K562 (cell line): ENCODE data around the gene SKIC2. TPM values are rescaled to one million over a fixed set of nuclear protein-coding genes. Genes with fewer than 3 reads are reported as not detected.

ENCODE experiments used
- ARID1B ChIP-seq: fragments of 450-650 bp; IDR thresholded peaks from 2 replicates; pipeline ENCODE4 v1.6.1; 2016; ENCODE audit warnings: antibody characterized with exemption, mild to moderate bottlenecking, inconsistent platforms
- ATF7 ChIP-seq: fragments of 450-650 bp; IDR thresholded peaks from 2 replicates; pipeline ENCODE4 v1.7.1; 2014; ENCODE audit warnings: mild to moderate bottlenecking, moderate library complexity
- BCL6 ChIP-seq: fragments of 250-450 bp; sonication (Bioruptor Pico); IDR thresholded peaks from 2 replicates; pipeline ENCODE4 v1.4.0; 2020
- CBX1 ChIP-seq: sonication (generic); IDR thresholded peaks from 2 replicates; pipeline ENCODE4 v1.6.1; 2016; ENCODE audit warnings: antibody characterized with exemption, low read depth, mild to moderate bottlenecking
- CBX2 ChIP-seq: fragments of 200-600 bp; sonication (generic); IDR thresholded peaks from one replicate; pipeline ENCODE4 v1.6.1; 2012; ENCODE audit warnings: mild to moderate bottlenecking, low read length, inconsistent platforms; ENCODE audit not compliant: insufficient read depth, poor library complexity, severe bottlenecking
- DNMT1 ChIP-seq: fragments of 450-650 bp; IDR thresholded peaks from 2 replicates; pipeline ENCODE4 v1.6.1; 2016; ENCODE audit warnings: antibody characterized with exemption, mild to moderate bottlenecking
- ETS2 ChIP-seq: IDR thresholded peaks from 2 replicates; pipeline ENCODE4 v1.6.1; 2016; ENCODE audit warnings: borderline replicate concordance, missing genetic modification characterization, mild to moderate bottlenecking, moderate library complexity, missing compliant biosample characterization; ENCODE audit not compliant: poor library complexity, severe bottlenecking
- KLF6 ChIP-seq: fragments of 250-450 bp; sonication (Bioruptor Pico); IDR thresholded peaks from 2 replicates; pipeline ENCODE4 v1.4.0; 2020; ENCODE audit warnings: mild to moderate bottlenecking, moderate library complexity, borderline replicate concordance
- MBD2 ChIP-seq: sonication (generic); IDR thresholded peaks from 2 replicates; pipeline ENCODE4 v1.6.1; 2016; ENCODE audit warnings: low read depth, borderline replicate concordance
- MECOM ChIP-seq: fragments of 250-450 bp; sonication (Bioruptor Pico); IDR thresholded peaks from 2 replicates; pipeline ENCODE4 v1.8.0; 2022; ENCODE audit warnings: inconsistent platforms
- MXI1 ChIP-seq: IDR thresholded peaks from 2 replicates; pipeline ENCODE4 v1.6.1; 2011; ENCODE audit warnings: low read depth, mild to moderate bottlenecking, improper control_type of control experiment, low read length
- NR2C2 ChIP-seq, 2 experiments: fragments of 200-800 bp in 1 of 2; sonication (Bioruptor generic) in 1 of 2; sonication (generic) in 1 of 2; formaldehyde crosslinking in 1 of 2; IDR thresholded peaks; 2 replicates each; pipeline versions ENCODE4 v1.6.1 to v1.8.0; 2016 to 2022; ENCODE audit warnings: mild to moderate bottlenecking in 1 of 2, missing compliant biosample characterization in 1 of 2, missing genetic modification characterization in 1 of 2, missing genetic modification reagents in 1 of 2
- SIRT6 ChIP-seq: IDR thresholded peaks from one replicate; pipeline ENCODE4 v1.6.1; 2012; ENCODE audit warnings: low read depth, mild to moderate bottlenecking, control low read depth, inconsistent platforms, low read length, moderate library complexity
- SP1 ChIP-seq: sonication (generic); formaldehyde crosslinking; IDR thresholded peaks from 2 replicates; pipeline ENCODE4 v1.8.1; 2022; ENCODE audit warnings: mild to moderate bottlenecking, missing genetic modification reagents
- SP2 ChIP-seq: IDR thresholded peaks from 2 replicates; pipeline ENCODE4 v1.6.1; 2011; ENCODE audit warnings: mild to moderate bottlenecking, low read depth, low read length, moderate library complexity; ENCODE audit not compliant: poor library complexity, severe bottlenecking; ENCODE audit errors: extremely low read depth
- SUPT5H ChIP-seq: fragments of 450-650 bp; IDR thresholded peaks from 2 replicates; pipeline ENCODE4 v1.6.1; 2016
- U2AF1 ChIP-seq: fragments of 200-400 bp; formaldehyde crosslinking; optimal IDR thresholded peaks from 2 replicates; pipeline ENCODE3; 2017; ENCODE audit warnings: mild to moderate bottlenecking, low read depth, low read length, moderate library complexity
- ZC3H11A ChIP-seq: IDR thresholded peaks from 2 replicates; pipeline ENCODE4 v1.6.1; 2012; ENCODE audit warnings: low read depth, low read length, improper control_type of control experiment
- ZFP36 ChIP-seq: fragments of 150-350 bp; IDR thresholded peaks from 2 replicates; pipeline ENCODE4 v1.6.1; 2018; ENCODE audit warnings: low read length, low read depth; ENCODE audit not compliant: partially characterized antibody
- ZNF217 ChIP-seq: sonication (generic); formaldehyde crosslinking; IDR thresholded peaks from 2 replicates; pipeline ENCODE4 v1.8.0; 2022; ENCODE audit warnings: mild to moderate bottlenecking, missing genetic modification reagents
- polyA plus RNA-seq, 8 experiments: library from polyadenylated mRNA; depleted of rRNA in 4 of 8; stranded (reverse) in 5 of 8; unstranded in 3 of 8; fragments of >200 nt; fragmentation: Nextera tagmentation in 2 of 8; fragmentation: Illumina TruSeq in 1 of 8; extraction: Ambion mirVana in 2 of 8; extraction: Trizol in 1 of 8; gene quantifications; 2 replicates each; pipeline versions ENCODE4 v1.2.1 to v1.2.3, GENCODE V29; 2011 to 2014; ENCODE audit warnings: inconsistent platforms in 1 of 8, missing spikeins in 1 of 8
- total RNA-seq, 7 experiments: library from RNA; depleted of rRNA in 6 of 7; stranded (reverse); fragments of >200 nt in 6 of 7; fragmentation: Illumina TruSeq in 2 of 7; extraction: Trizol in 2 of 7; gene quantifications; 2 replicates each; pipeline versions ENCODE4 v1.2.1 to v1.2.3, GENCODE V29; 2011 to 2021; ENCODE audit warnings: low replicate concordance in 1 of 7
- TF ChIP-seq, protein P1 (sequence below): conservative IDR thresholded peaks from 2 replicates; pipeline ENCODE4 v1.6.1; 2011; ENCODE audit warnings: low read depth, mild to moderate bottlenecking, low read length; ENCODE audit not compliant: control insufficient read depth
- TF ChIP-seq, protein P2 (sequence below): fragments of 250-450 bp; sonication (Bioruptor Pico); IDR thresholded peaks from 2 replicates; pipeline ENCODE4 v1.9.0; 2021; ENCODE audit warnings: mild to moderate bottlenecking, inconsistent platforms
- TF ChIP-seq, protein P3 (sequence below): fragments of 450-650 bp; formaldehyde crosslinking; IDR thresholded peaks from 2 replicates; pipeline ENCODE4 v1.4.0; 2020; ENCODE audit warnings: mild to moderate bottlenecking, mixed read lengths

SKIC2 gene
- total and polyA plus RNA-seq, 9 of the 15 experiments (the other 6 are each of a cell fraction or from before 2014, with no cell fraction given): 3.3 to 94.6 (median 38.8) TPM

DNA sequence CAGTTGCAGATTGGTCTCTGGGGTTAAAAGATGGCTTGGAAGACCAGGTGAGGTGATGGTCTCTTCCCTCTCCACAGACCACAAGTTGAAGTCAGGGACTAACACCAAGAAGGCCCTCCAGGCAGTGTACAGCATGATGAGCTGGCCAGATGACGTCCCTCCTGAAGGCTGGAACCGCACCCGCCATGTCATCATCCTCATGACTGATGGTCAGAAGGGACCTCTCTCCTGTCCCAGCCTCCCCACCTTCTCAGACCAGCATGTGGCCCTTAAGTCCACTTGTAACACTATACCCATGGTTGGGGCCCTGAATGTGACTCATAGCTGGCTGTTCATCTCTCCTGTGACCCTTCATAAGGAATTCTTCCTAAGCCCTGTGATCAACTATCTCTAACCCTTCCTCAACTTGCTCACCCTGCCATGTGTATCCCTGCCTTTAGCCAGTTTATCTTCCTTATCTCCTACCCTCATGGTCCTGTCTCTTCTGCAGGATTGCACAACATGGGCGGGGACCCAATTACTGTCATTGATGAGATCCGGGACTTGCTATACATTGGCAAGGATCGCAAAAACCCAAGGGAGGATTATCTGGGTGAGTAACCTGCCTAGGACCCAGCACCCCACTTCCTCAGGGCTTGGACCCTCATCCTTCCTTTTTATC, 10.1 kb upstream of the SKIC2 start (continued):
- TF ChIP-seq, protein P1, sequence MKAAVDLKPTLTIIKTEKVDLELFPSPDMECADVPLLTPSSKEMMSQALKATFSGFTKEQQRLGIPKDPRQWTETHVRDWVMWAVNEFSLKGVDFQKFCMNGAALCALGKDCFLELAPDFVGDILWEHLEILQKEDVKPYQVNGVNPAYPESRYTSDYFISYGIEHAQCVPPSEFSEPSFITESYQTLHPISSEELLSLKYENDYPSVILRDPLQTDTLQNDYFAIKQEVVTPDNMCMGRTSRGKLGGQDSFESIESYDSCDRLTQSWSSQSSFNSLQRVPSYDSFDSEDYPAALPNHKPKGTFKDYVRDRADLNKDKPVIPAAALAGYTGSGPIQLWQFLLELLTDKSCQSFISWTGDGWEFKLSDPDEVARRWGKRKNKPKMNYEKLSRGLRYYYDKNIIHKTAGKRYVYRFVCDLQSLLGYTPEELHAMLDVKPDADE: no peak
- TF ChIP-seq CBX2 (no peak), ETS2 (tag) (no peak), SIRT6 (no peak), ZNF217 (CRISPR knock-in tag) (no peak), U2AF1 (no peak), MECOM (peak; percentile 82), ZC3H11A (no peak), MXI1 (0 out of 2 replicates have a peak, but pooled peaks have one; percentile 26), BCL6 (CRISPR knock-in tag) (no peak), ZFP36 (no peak), ATF7 (peak; percentile 95), CBX1 (no peak), SP1 (CRISPR knock-in tag) (peak; percentile 85), DNMT1 (no peak), MBD2 (no peak; the same call in 1 of the 2 replicates), NR2C2 (CRISPR knock-in tag; IDR thresholded peaks at IDR 0.05) (no peak), NR2C2 (tag; IDR thresholded peaks at IDR 0.05) (peak; percentile 74), SUPT5H (peak; percentile 38; the same call in 1 of the 2 replicates), KLF6 (CRISPR knock-in tag) (no peak), SP2 (no peak), ARID1B (peak; percentile 86)
- TF ChIP-seq, protein P2, sequence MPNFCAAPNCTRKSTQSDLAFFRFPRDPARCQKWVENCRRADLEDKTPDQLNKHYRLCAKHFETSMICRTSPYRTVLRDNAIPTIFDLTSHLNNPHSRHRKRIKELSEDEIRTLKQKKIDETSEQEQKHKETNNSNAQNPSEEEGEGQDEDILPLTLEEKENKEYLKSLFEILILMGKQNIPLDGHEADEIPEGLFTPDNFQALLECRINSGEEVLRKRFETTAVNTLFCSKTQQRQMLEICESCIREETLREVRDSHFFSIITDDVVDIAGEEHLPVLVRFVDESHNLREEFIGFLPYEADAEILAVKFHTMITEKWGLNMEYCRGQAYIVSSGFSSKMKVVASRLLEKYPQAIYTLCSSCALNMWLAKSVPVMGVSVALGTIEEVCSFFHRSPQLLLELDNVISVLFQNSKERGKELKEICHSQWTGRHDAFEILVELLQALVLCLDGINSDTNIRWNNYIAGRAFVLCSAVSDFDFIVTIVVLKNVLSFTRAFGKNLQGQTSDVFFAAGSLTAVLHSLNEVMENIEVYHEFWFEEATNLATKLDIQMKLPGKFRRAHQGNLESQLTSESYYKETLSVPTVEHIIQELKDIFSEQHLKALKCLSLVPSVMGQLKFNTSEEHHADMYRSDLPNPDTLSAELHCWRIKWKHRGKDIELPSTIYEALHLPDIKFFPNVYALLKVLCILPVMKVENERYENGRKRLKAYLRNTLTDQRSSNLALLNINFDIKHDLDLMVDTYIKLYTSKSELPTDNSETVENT: no peak
- TF ChIP-seq, protein P3, sequence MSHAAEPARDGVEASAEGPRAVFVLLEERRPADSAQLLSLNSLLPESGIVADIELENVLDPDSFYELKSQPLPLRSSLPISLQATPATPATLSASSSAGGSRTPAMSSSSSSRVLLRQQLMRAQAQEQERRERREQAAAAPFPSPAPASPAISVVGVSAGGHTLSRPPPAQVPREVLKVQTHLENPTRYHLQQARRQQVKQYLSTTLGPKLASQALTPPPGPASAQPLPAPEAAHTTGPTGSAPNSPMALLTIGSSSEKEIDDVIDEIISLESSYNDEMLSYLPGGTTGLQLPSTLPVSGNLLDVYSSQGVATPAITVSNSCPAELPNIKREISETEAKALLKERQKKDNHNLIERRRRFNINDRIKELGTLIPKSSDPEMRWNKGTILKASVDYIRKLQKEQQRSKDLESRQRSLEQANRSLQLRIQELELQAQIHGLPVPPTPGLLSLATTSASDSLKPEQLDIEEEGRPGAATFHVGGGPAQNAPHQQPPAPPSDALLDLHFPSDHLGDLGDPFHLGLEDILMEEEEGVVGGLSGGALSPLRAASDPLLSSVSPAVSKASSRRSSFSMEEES (CRISPR knock-in tag): no peak
